K562 (cell line): Measurements from ENCODE around the gene GSTM1. TPM values are rescaled to one million over a fixed set of nuclear protein-coding genes. Genes with fewer than 3 reads are reported as not detected.
"Not testable (repeated sequence)": the region's sequence is repeated elsewhere in the genome, so short reads cannot be mapped to it uniquely, and the experiment has no call there.

ENCODE experiments used
- ATAC-seq: fragments of 200-7000 bp; cut with Tn5 transposase; 3 replicates; pipeline ENCODE4 v1.9.1; 2020; ENCODE audit warnings: moderate library complexity
- BruUV-seq: library from RNA; stranded (reverse); fragments of 400-500 nt; replicated peaks from 2 replicates; lab custom pipeline; 2021; lab: Mats Ljungman, UMichigan
- CTCF ChIA-PET: fragments of 300-600 bp; formaldehyde crosslinking; extraction: SDS; loops from one replicate; lab custom pipeline; 2021; ENCODE audit warnings: low intra/inter-chr PET ratio; lab: Yijun Ruan, JAX
- POLR2A ChIA-PET: fragments of 300-600, 350-650 bp; sonication (Branson Sonifier 250); formaldehyde crosslinking; extraction: SDS; loops from one replicate; lab custom pipeline; 2021; ENCODE audit warnings: antibody characterized with exemption, inconsistent platforms; lab: Yijun Ruan, JAX
- DNase-seq, 4 experiments: peaks; one replicate each; pipeline versions ENCODE4 v3.0.0 to v3.0.0-alpha.2; 2011 to 2018; ENCODE audit warnings: low spot score in 3 of 4, mixed read lengths in 3 of 4; ENCODE audit errors: extremely low read depth in 1 of 4
- FAIRE-seq: peaks from 2 replicates; lab custom pipeline; 2011; peaks lifted over from hg19 to GRCh38; lab: Jason Lieb, UNC
- H2AFZ ChIP-seq: 2 replicates; pipeline ENCODE4 v1.6.0; 2011; ENCODE audit warnings: low read depth, low read length, control low read depth, inconsistent platforms
- H3K27ac ChIP-seq: fragments of 200-600 bp; 3 replicates; pipeline ENCODE4 v1.8.0; 2011; ENCODE audit warnings: low read depth, mild to moderate bottlenecking, control low read depth, inconsistent platforms, low read length, moderate library complexity, mixed read lengths; ENCODE audit errors: extremely low read depth
- H3K27me3 ChIP-seq, 2 experiments: fragments of 300-600 bp in 1 of 2; 2 replicates in 1 of 2; 3 replicates in 1 of 2; pipeline versions ENCODE4 v1.6.0 to v1.8.0; 2011; ENCODE audit warnings: inconsistent platforms in 2 of 2, low read length in 2 of 2, mild to moderate bottlenecking in 1 of 2, mixed read lengths in 1 of 2, moderate library complexity in 1 of 2; ENCODE audit not compliant: control insufficient read depth in 2 of 2, insufficient read depth in 2 of 2
- H3K36me3 ChIP-seq: fragments of 300-600 bp; 3 replicates; pipeline ENCODE4 v1.8.0; 2011; ENCODE audit warnings: mild to moderate bottlenecking, low read length, inconsistent platforms; ENCODE audit not compliant: control insufficient read depth, insufficient read depth
- H3K4me1 ChIP-seq, 2 experiments: fragments of 200-600 bp in 1 of 2; replicated peaks in 1 of 2; 2 replicates in 1 of 2; 3 replicates in 1 of 2; pipeline versions ENCODE4 v1.5.1 to v1.8.0; 2011; ENCODE audit warnings: inconsistent platforms in 2 of 2, low read length in 2 of 2, mild to moderate bottlenecking in 1 of 2, mixed read lengths in 1 of 2, moderate library complexity in 1 of 2; ENCODE audit not compliant: control insufficient read depth in 2 of 2, insufficient read depth in 2 of 2
- H3K4me2 ChIP-seq: 2 replicates; pipeline ENCODE4 v1.6.1; 2011; ENCODE audit warnings: low read length, control low read depth, inconsistent platforms, mixed read lengths; ENCODE audit not compliant: insufficient read depth
- H3K4me3 ChIP-seq: fragments of 200-600 bp; sonication (generic), shearing (Covaris generic); 2 replicates; pipeline ENCODE4 v1.5.1; 2016; ENCODE audit warnings: control low read depth, inconsistent platforms
- H3K79me2 ChIP-seq: fragments of 200-600 bp; 3 replicates; pipeline ENCODE4 v1.8.0; 2011; ENCODE audit warnings: low read length, inconsistent platforms; ENCODE audit not compliant: control insufficient read depth, insufficient read depth
- H3K9ac ChIP-seq, 2 experiments: 2 replicates each; pipeline versions ENCODE4 v1.6.0 to v1.6.1; 2011; ENCODE audit warnings: low read depth in 2 of 2, low read length in 2 of 2, control low read depth in 1 of 2, inconsistent platforms in 1 of 2, mild to moderate bottlenecking in 1 of 2, mixed read lengths in 1 of 2; ENCODE audit not compliant: insufficient read depth in 1 of 2
- H3K9me1 ChIP-seq: one replicate; pipeline ENCODE4 v1.6.0; 2011; ENCODE audit warnings: inconsistent platforms, mild to moderate bottlenecking, low read length, moderate library complexity; ENCODE audit not compliant: control insufficient read depth, insufficient read depth
- H3K9me3 ChIP-seq: replicated peaks from 2 replicates; pipeline ENCODE4 v1.5.1; 2011; ENCODE audit warnings: low read depth, low read length, inconsistent platforms; ENCODE audit not compliant: control insufficient read depth, insufficient read depth
- H4K20me1 ChIP-seq: replicated peaks from 2 replicates; pipeline ENCODE4 v1.6.1; 2011; ENCODE audit warnings: low read length, inconsistent platforms, mixed read lengths; ENCODE audit not compliant: control insufficient read depth, insufficient read depth
- CBX5 ChIP-seq: IDR thresholded peaks from 2 replicates; pipeline ENCODE4 v1.6.1; 2014; ENCODE audit warnings: low read depth, borderline replicate concordance
- TRIM24 ChIP-seq, 2 experiments: fragments of 450-650 bp; IDR thresholded peaks; 2 replicates each; pipeline ENCODE4 v1.6.1; 2016
- TRIM28 ChIP-seq: fragments of 450-650 bp; IDR thresholded peaks from 2 replicates; pipeline ENCODE4 v1.6.1; 2017
- ZNF445 ChIP-seq: fragments of 250-450 bp; sonication (Bioruptor Pico); IDR thresholded peaks from 2 replicates; pipeline ENCODE4 v1.4.0; 2020; ENCODE audit warnings: low read depth, mild to moderate bottlenecking, moderate library complexity
- WGBS: fragments of 100-300 bp; shearing (Covaris generic); methylation state at CpG from one replicate; pipeline ENCODE4 v1.1.6; 2016; ENCODE audit warnings: low coverage, mixed read lengths; ENCODE audit not compliant: insufficient coverage; ENCODE audit errors: missing lambda C conversion rate; 5-methylcytosine and 5-hydroxymethylcytosine counted together
- in situ Hi-C: fragments of 300-500 bp; cut with MboI; formaldehyde crosslinking; loops from 4 replicates; pipeline ENCODE4 v1.15.0; 2018; ENCODE audit warnings: inconsistent platforms, mixed read lengths
- intact Hi-C: fragments of 100-400 bp; cut with micrococcal nuclease; formaldehyde crosslinking; loops from 2 replicates; pipeline ENCODE4 v1.14.2; 2022
- polyA plus RNA-seq, 8 experiments: library from polyadenylated mRNA; depleted of rRNA in 4 of 8; stranded (reverse) in 5 of 8; unstranded in 3 of 8; fragments of >200 nt; fragmentation: Nextera tagmentation in 2 of 8; fragmentation: Illumina TruSeq in 1 of 8; extraction: Ambion mirVana in 2 of 8; extraction: Trizol in 1 of 8; gene quantifications; 2 replicates each; pipeline versions ENCODE4 v1.2.1 to v1.2.3, GENCODE V29; 2011 to 2014; ENCODE audit warnings: inconsistent platforms in 1 of 8, missing spikeins in 1 of 8
- total RNA-seq, 7 experiments: library from RNA; depleted of rRNA in 6 of 7; stranded (reverse); fragments of >200 nt in 6 of 7; fragmentation: Illumina TruSeq in 2 of 7; extraction: Trizol in 2 of 7; gene quantifications; 2 replicates each; pipeline versions ENCODE4 v1.2.1 to v1.2.3, GENCODE V29; 2011 to 2021; ENCODE audit warnings: low replicate concordance in 1 of 7

Gene GSTM1
- total and polyA plus RNA-seq, 9 of the 15 experiments (the other 6 are each of a cell fraction or from before 2014, with no cell fraction given), result not detected

DNA sequence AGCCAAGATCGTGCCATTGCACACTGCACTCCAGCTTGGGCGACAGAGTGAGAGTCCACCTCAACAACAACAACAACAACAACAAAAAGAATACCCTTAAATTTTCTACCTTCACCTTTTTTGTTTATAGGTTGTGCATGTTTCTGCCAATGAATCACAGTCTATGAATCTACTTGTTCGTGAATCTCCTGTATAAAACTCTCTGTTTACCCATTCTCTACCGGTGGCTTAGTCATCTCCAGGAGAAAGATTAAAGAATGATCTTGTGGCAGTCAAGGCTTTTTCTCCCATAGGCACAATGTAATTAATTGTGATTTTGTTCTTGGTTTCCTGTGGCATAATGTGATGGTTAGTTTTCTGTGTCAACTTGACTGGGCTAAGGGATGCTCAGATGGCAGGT lies 10.2 kb downstream of the GSTM1 start:
- H3K36me3 ChIP-seq, H3K4me2 ChIP-seq, intact Hi-C loops, H3K4me3 ChIP-seq, DNase-seq, H3K79me2 ChIP-seq, H3K27me3 ChIP-seq, POLR2A ChIA-PET, CTCF ChIA-PET, H4K20me1 ChIP-seq, H2AFZ ChIP-seq, FAIRE-seq, BruUV-seq, H3K4me1 ChIP-seq, in situ Hi-C loops, H3K9me1 ChIP-seq, H3K27ac ChIP-seq, ATAC-seq, H3K9me3 ChIP-seq, H3K9ac ChIP-seq: not testable (repeated sequence)
- no CpG with 5 or more reads among the region's 4 CpGs for WGBS

DNA sequence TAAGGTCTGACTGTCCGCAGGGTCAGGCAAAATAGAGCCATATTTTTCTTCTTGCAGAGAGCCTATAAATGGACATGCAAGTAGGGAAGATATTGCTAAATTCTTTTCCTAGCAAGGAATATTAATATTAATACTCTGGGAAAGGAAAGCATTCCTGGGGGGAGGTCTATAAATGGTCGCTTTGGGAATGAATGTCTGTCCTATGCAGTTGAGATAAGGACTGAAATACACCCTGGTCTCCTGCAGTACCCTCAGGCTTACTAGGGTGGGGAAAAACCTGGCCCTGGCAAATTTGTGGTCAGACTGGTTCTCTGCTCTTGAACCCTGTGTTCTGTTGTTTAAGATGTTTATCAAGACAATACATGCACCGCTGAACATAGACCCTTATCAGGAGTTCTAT lies 15.3 kb downstream of the GSTM1 start:
- H4K20me1 ChIP-seq, H3K4me2 ChIP-seq, in situ Hi-C loops, H3K4me3 ChIP-seq, H2AFZ ChIP-seq, H3K36me3 ChIP-seq, POLR2A ChIA-PET, CTCF ChIA-PET, BruUV-seq, H3K4me1 ChIP-seq, H3K27me3 ChIP-seq, H3K79me2 ChIP-seq, H3K27ac ChIP-seq, H3K9me3 ChIP-seq, FAIRE-seq, H3K9me1 ChIP-seq, ATAC-seq, H3K9ac ChIP-seq: not testable (repeated sequence)
- DNase-seq, result peak in 1 of 4 experiments; percentile 2
- WGBS, result 33% methylated on average over 3 of the region's 3 CpGs
- peak in 1 of 2 experiments; percentile 30; a peak in 1 of 4 replicates for TF ChIP-seq TRIM24 (IDR thresholded peaks at IDR 0.05)
- peak; percentile 85 for TF ChIP-seq TRIM28
- TF ChIP-seq ZNF445 (CRISPR knock-in tag), result peak; percentile 91
- peak; percentile 77; the same call in 1 of the 2 replicates for TF ChIP-seq CBX5
- intact Hi-C loops, result loop anchor here (5.0 kb wide), 1 partner anchor 61 kb away; no protein-coding TSS in a partner anchor
